ENCODE results near the gene MYH9.

- TF ChIP-seq CTCF (IDR thresholded peaks at IDR 0.05) (no peak), POLR2A (IDR thresholded peaks at IDR 0.05) (no peak)
These were observed 46.1 kb downstream of the MYH9 start for GRCh38 chr22:36341640-36342041.

All from esophagus squamous epithelium (tissue), 4 donors.